Keratinocyte (primary cell): ENCODE data around the gene NMNAT1. TPM values are rescaled to one million over a fixed set of nuclear protein-coding genes. Genes with fewer than 3 reads are reported as not detected.

ENCODE experiments used
- DNase-seq: peaks from one replicate; pipeline ENCODE4 v3.0.0-alpha.2; 2011; ENCODE audit warnings: low read depth, missing footprints, low spot score
- FAIRE-seq: peaks from 2 replicates; lab custom pipeline; 2011; peaks lifted over from hg19 to GRCh38; lab: Jason Lieb, UNC
- H2AFZ ChIP-seq: 2 replicates; pipeline ENCODE4 v1.6.0; 2012; ENCODE audit warnings: low read length, control low read depth, inconsistent platforms; ENCODE audit not compliant: control insufficient read depth
- H3K27ac ChIP-seq: 2 replicates; pipeline ENCODE4 v1.5.1; 2011; ENCODE audit warnings: low read length; ENCODE audit not compliant: control insufficient read depth, insufficient read depth
- H3K27me3 ChIP-seq: 3 replicates; pipeline ENCODE4 v1.6.0; 2011; ENCODE audit warnings: low read length; ENCODE audit not compliant: control insufficient read depth, insufficient read depth; ENCODE audit errors: extremely low read depth
- H3K36me3 ChIP-seq, 2 experiments: 2 replicates in 1 of 2; 3 replicates in 1 of 2; pipeline ENCODE4 v1.5.1; 2011; ENCODE audit warnings: low read length in 2 of 2, mild to moderate bottlenecking in 1 of 2; ENCODE audit not compliant: control insufficient read depth in 2 of 2, insufficient read depth in 2 of 2; ENCODE audit errors: extremely low read depth in 1 of 2
- H3K4me1 ChIP-seq: 3 replicates; pipeline ENCODE4 v1.5.1; 2011; ENCODE audit warnings: low read length; ENCODE audit not compliant: control insufficient read depth, insufficient read depth; ENCODE audit errors: extremely low read depth
- H3K4me2 ChIP-seq: 3 replicates; pipeline ENCODE4 v1.6.0; 2011; ENCODE audit warnings: low read depth, low read length; ENCODE audit not compliant: control insufficient read depth, insufficient read depth; ENCODE audit errors: extremely low read depth
- H3K4me3 ChIP-seq, 3 experiments: fragments of 200-600 bp in 1 of 3; sonication (generic) in 1 of 3; 2 replicates in 2 of 3; 3 replicates in 1 of 3; pipeline ENCODE4 v1.5.1; 2011 to 2016; ENCODE audit warnings: low read length in 3 of 3, mild to moderate bottlenecking in 3 of 3, control low read depth in 2 of 3, inconsistent platforms in 1 of 3, low read depth in 1 of 3, mixed read lengths in 1 of 3, mixed run types in 1 of 3, moderate library complexity in 1 of 3; ENCODE audit not compliant: control insufficient read depth in 2 of 3, insufficient read depth in 2 of 3; ENCODE audit errors: extremely low read depth in 1 of 3
- H3K79me2 ChIP-seq: 2 replicates; pipeline ENCODE4 v1.6.0; 2012; ENCODE audit warnings: low read length; ENCODE audit not compliant: control insufficient read depth, insufficient read depth
- H3K9ac ChIP-seq: 3 replicates; pipeline ENCODE4 v1.6.0; 2011; ENCODE audit warnings: low read length; ENCODE audit not compliant: control insufficient read depth, insufficient read depth; ENCODE audit errors: extremely low read depth
- H3K9me1 ChIP-seq: 3 replicates; pipeline ENCODE4 v1.6.0; 2011; ENCODE audit warnings: low read length; ENCODE audit not compliant: control insufficient read depth, insufficient read depth; ENCODE audit errors: extremely low read depth
- H3K9me3 ChIP-seq: 2 replicates; pipeline ENCODE4 v1.5.1; 2012; ENCODE audit warnings: low read depth, low read length; ENCODE audit not compliant: control insufficient read depth
- H4K20me1 ChIP-seq: 3 replicates; pipeline ENCODE4 v1.6.0; 2011; ENCODE audit warnings: low read length; ENCODE audit not compliant: control insufficient read depth, insufficient read depth; ENCODE audit errors: extremely low read depth
- EZH2 ChIP-seq: IDR thresholded peaks from one replicate; pipeline ENCODE4 v1.6.1; 2012; ENCODE audit warnings: inconsistent platforms, mild to moderate bottlenecking, low read length, moderate library complexity
- dilution Hi-C: fragments of 300-500 bp; cut with MboI; formaldehyde crosslinking; loops from one replicate; pipeline ENCODE4 v1.7.0; 2020; ENCODE audit warnings: low sequenced_read_pairs; ENCODE audit not compliant: extremely low pct_ligation_motif_present
- polyA plus RNA-seq, 5 experiments: library from polyadenylated mRNA; depleted of rRNA in 3 of 5; stranded (reverse) in 3 of 5; stranded (forward) in 1 of 5; unstranded in 1 of 5; fragments of >200 nt; gene quantifications; 1 replicate in 1 of 5; 2 replicates in 3 of 5; 3 replicates in 1 of 5; pipeline versions ENCODE4 v1.2.1 to v1.2.3, GENCODE V29; 2011 to 2012; ENCODE audit warnings: missing spikeins in 2 of 5, low read depth in 1 of 5, low replicate concordance in 1 of 5
- TF ChIP-seq, protein P1 (sequence below), 3 experiments: IDR thresholded peaks in 1 of 3; conservative IDR thresholded peaks in 1 of 3; optimal IDR thresholded peaks in 1 of 3; 2 replicates in 2 of 3; 3 replicates in 1 of 3; pipeline versions ENCODE3 to v1.5.1; 2011; ENCODE audit warnings: low read length in 3 of 3, mild to moderate bottlenecking in 3 of 3, moderate library complexity in 2 of 3, control low read depth in 1 of 3, inconsistent platforms in 1 of 3; ENCODE audit not compliant: insufficient read depth in 2 of 3; ENCODE audit errors: extremely low read depth in 1 of 3

NMNAT1 gene
- polyA plus RNA-seq, 1 donor (not counting 4 experiments of a cell fraction or from before 2014, with no cell fraction given): 16.2 TPM

GRCh38 chr1:9900142-9901043, 42.9 kb upstream of the NMNAT1 start:
- Histone ChIP-seq H3K79me2 (peaks cover 46% of the 10 kb centered on the region), H3K4me3 (no peak overlapping the region), H4K20me1 (no peaks in the 10 kb centered on the region), H3K9me3 (no peaks in the 10 kb centered on the region), H2AFZ (no peak overlapping the region), H3K9me1 (no peaks in the 10 kb centered on the region), H3K9ac (peak overlapping the region; percentile 5), H3K4me1 (peaks cover 42% of the 10 kb centered on the region), H3K27me3 (no peaks in the 10 kb centered on the region), H3K36me3 (peaks cover 0 to 8% of the 10 kb centered on the region in 2 experiments), H3K4me2 (peak overlapping the region; percentile 18), H3K27ac (peak overlapping the region; percentile 2)
- dilution Hi-C loops: no loop called here
- DNase-seq (no peak), FAIRE-seq (peak; percentile 13)
- TF ChIP-seq, protein P1, sequence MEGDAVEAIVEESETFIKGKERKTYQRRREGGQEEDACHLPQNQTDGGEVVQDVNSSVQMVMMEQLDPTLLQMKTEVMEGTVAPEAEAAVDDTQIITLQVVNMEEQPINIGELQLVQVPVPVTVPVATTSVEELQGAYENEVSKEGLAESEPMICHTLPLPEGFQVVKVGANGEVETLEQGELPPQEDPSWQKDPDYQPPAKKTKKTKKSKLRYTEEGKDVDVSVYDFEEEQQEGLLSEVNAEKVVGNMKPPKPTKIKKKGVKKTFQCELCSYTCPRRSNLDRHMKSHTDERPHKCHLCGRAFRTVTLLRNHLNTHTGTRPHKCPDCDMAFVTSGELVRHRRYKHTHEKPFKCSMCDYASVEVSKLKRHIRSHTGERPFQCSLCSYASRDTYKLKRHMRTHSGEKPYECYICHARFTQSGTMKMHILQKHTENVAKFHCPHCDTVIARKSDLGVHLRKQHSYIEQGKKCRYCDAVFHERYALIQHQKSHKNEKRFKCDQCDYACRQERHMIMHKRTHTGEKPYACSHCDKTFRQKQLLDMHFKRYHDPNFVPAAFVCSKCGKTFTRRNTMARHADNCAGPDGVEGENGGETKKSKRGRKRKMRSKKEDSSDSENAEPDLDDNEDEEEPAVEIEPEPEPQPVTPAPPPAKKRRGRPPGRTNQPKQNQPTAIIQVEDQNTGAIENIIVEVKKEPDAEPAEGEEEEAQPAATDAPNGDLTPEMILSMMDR (optimal IDR thresholded peaks at IDR 0.05 in 1 of 3, IDR thresholded peaks at IDR 0.05 in 1 of 3, conservative IDR thresholded peaks at IDR 0.05 in 1 of 3; ENCODE audit: extremely low read depth in 1 of 3, insufficient read depth in 2 of 3, low read length in 3 of 3): peak in 1 of 3 experiments; percentile 17
- TF ChIP-seq EZH2: no peak

- Histone ChIP-seq H3K4me2 (peak overlapping the region; percentile 38), H2AFZ (no peak overlapping the region), H3K4me3 (no peak overlapping the region), H3K4me1 (peaks cover 47% of the 10 kb centered on the region), H3K27me3 (no peaks in the 10 kb centered on the region), H3K36me3 (no peaks in the 10 kb centered on the region), H3K9ac (no peak overlapping the region), H3K9me3 (no peaks in the 10 kb centered on the region), H3K27ac (no peak overlapping the region), H3K79me2 (peaks cover 47% of the 10 kb centered on the region), H3K9me1 (no peaks in the 10 kb centered on the region), H4K20me1 (no peaks in the 10 kb centered on the region)
- dilution Hi-C loops: no loop called here
- no peak for TF ChIP-seq EZH2
- TF ChIP-seq, protein P1 (optimal IDR thresholded peaks at IDR 0.05 in 1 of 3, IDR thresholded peaks at IDR 0.05 in 1 of 3, conservative IDR thresholded peaks at IDR 0.05 in 1 of 3; ENCODE audit: extremely low read depth in 1 of 3, insufficient read depth in 2 of 3, low read length in 3 of 3): no peak
- DNase-seq (no peak), FAIRE-seq (peak; percentile 69)
Measured at GRCh38 chr1:9901148-9902059, 41.9 kb upstream of the NMNAT1 start.
